ENCODE measurements around the gene NEUROD4.

NEUROD4 gene, protein sequence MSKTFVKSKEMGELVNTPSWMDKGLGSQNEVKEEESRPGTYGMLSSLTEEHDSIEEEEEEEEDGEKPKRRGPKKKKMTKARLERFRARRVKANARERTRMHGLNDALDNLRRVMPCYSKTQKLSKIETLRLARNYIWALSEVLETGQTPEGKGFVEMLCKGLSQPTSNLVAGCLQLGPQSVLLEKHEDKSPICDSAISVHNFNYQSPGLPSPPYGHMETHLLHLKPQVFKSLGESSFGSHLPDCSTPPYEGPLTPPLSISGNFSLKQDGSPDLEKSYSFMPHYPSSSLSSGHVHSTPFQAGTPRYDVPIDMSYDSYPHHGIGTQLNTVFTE

DNA sequence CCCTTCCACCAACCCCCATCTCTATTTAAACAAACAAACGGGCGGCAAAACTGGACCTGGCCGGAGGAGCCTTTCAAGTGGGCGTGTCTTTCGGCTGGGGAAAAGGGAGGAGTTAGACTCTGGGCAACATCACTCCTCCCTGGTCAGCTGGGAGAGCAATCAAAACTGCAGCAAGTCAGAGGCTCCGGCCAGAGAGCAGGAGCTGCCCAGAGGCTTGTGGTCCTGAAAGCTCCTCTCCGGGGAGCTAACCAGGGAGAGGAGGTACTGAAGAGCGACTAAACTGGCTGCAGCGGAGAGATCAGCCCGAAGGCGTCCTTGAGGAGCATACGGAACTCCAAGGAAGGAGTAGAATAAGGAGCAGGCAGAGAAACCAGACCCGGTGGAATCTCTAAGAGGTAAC is at the start of gene NEUROD4:
TSS of gene NEUROD4 (plus strand) at position 191 of the 400 bp plus-strand sequence. CDS start 6,466 bp downstream, outside the sequence.
- peak; percentile 73 for DNase-seq (ENCODE audit: low read depth)
- TF ChIP-seq, protein P1, sequence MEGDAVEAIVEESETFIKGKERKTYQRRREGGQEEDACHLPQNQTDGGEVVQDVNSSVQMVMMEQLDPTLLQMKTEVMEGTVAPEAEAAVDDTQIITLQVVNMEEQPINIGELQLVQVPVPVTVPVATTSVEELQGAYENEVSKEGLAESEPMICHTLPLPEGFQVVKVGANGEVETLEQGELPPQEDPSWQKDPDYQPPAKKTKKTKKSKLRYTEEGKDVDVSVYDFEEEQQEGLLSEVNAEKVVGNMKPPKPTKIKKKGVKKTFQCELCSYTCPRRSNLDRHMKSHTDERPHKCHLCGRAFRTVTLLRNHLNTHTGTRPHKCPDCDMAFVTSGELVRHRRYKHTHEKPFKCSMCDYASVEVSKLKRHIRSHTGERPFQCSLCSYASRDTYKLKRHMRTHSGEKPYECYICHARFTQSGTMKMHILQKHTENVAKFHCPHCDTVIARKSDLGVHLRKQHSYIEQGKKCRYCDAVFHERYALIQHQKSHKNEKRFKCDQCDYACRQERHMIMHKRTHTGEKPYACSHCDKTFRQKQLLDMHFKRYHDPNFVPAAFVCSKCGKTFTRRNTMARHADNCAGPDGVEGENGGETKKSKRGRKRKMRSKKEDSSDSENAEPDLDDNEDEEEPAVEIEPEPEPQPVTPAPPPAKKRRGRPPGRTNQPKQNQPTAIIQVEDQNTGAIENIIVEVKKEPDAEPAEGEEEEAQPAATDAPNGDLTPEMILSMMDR (IDR thresholded peaks at IDR 0.05; ENCODE audit: insufficient read depth, low read depth, low read length, missing control alignments), result no peak
- no peak within 1 kb of the TSS for H3K4me3 ChIP-seq (ENCODE audit: low read length)

DNA sequence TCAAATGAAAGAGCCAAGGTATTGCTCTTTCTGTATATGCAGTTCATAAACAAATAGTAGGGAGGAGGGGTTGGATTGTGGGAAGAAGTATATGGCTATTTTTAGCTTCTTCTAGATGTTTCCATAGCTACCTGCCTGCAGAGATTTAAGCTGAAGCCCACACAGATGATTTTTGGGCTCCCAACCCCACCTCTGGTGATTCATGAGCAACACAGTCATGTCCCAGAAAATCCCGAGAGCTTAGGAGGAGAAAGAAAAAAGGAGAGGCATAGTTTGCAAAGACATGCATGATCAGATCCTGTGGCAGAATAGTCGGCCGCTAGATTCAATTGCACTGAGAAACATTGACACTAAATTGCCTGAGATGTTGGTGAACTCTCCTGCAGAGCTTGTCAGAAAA is 49.0 kb upstream of the NEUROD4 start:
- TF ChIP-seq, protein P1 (IDR thresholded peaks at IDR 0.05; ENCODE audit: insufficient read depth, low read depth, low read length, missing control alignments), result no peak
- H3K4me3 ChIP-seq (ENCODE audit: low read length), result no peak overlapping the region
- no peak for DNase-seq (ENCODE audit: low read depth)

GRCh38 chr12:54973556-54973955 is 46.2 kb upstream of the NEUROD4 start:
- no peak for DNase-seq (ENCODE audit: low read depth)
- H3K4me3 ChIP-seq (ENCODE audit: low read length), result no peak overlapping the region
- TF ChIP-seq, protein P1 (IDR thresholded peaks at IDR 0.05; ENCODE audit: insufficient read depth, low read depth, low read length, missing control alignments), result no peak

DNA sequence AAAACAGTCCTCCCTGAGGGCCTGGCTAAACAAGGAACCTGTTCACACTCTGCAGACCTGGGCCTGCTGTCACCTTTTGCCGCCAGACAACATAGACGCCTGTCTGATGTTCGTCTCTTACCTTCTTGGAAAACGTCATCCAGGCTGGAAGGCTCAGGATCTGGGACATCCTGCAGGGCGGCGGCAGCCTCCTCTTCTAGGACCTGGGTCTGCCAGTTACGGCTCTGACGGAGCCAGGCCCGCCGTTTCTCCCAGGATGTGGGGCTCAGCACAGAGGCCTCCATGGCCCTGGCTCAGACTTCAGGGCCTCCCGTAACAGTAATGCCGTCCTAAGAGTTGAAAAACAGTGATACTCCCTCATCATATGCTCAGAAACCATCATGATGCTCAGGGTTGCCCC is 45.5 kb upstream of the NEUROD4 start:
- DNase-seq (ENCODE audit: low read depth), result no peak
- no peak overlapping the region for H3K4me3 ChIP-seq (ENCODE audit: low read length)
- TF ChIP-seq, protein P1 (IDR thresholded peaks at IDR 0.05; ENCODE audit: insufficient read depth, low read depth, low read length, missing control alignments), result no peak

GRCh38 chr12:54975272-54975671 is 44.5 kb upstream of the NEUROD4 start:
- DNase-seq (ENCODE audit: low read depth), result no peak
- TF ChIP-seq, protein P1 (IDR thresholded peaks at IDR 0.05; ENCODE audit: insufficient read depth, low read depth, low read length, missing control alignments), result no peak
- no peak overlapping the region for H3K4me3 ChIP-seq (ENCODE audit: low read length)

GRCh38 chr12:54975875-54976274 is 43.9 kb upstream of the NEUROD4 start:
- H3K4me3 ChIP-seq (ENCODE audit: low read length), result no peak overlapping the region
- DNase-seq (ENCODE audit: low read depth), result no peak
- TF ChIP-seq, protein P1 (IDR thresholded peaks at IDR 0.05; ENCODE audit: insufficient read depth, low read depth, low read length, missing control alignments), result no peak

- H3K4me3 ChIP-seq (ENCODE audit: low read length), result no peak overlapping the region
- TF ChIP-seq, protein P1 (IDR thresholded peaks at IDR 0.05; ENCODE audit: insufficient read depth, low read depth, low read length, missing control alignments), result no peak
- DNase-seq (ENCODE audit: low read depth), result peak; percentile 65
These were observed 42.6 kb upstream of the NEUROD4 start for GRCh38 chr12:54977155-54977554.

Measured in epithelial cell of esophagus (primary cell).